ENCODE measurements around the gene DAB2IP. TPM values are rescaled to one million over a fixed set of nuclear protein-coding genes. Genes with fewer than 3 reads are reported as not detected.

Gene DAB2IP
- polyA plus RNA-seq, 1 donor (not counting 4 experiments of a cell fraction or from before 2014, with no cell fraction given) = 28.6 TPM

- Histone ChIP-seq H4K20me1 (ENCODE audit: control insufficient read depth, extremely low read depth, insufficient read depth, low read length) (peaks cover 12% of the 10 kb centered on the region), H3K4me2 (ENCODE audit: control insufficient read depth, extremely low read depth, insufficient read depth, low read depth, low read length) (no peak overlapping the region), H3K79me2 (ENCODE audit: control insufficient read depth, insufficient read depth, low read length) (peaks cover 78% of the 10 kb centered on the region), H3K36me3 (ENCODE audit: control insufficient read depth in 2 of 2, extremely low read depth in 1 of 2, insufficient read depth in 2 of 2, low read length in 2 of 2) (peaks cover 7 to 9% of the 10 kb centered on the region in 2 experiments), H3K27ac (ENCODE audit: control insufficient read depth, insufficient read depth, low read length) (no peak overlapping the region), H2AFZ (ENCODE audit: control insufficient read depth, low read length) (no peak overlapping the region), H3K27me3 (ENCODE audit: control insufficient read depth, extremely low read depth, insufficient read depth, low read length) (no peaks in the 10 kb centered on the region), H3K9ac (ENCODE audit: control insufficient read depth, extremely low read depth, insufficient read depth, low read length) (no peak overlapping the region), H3K9me1 (ENCODE audit: control insufficient read depth, extremely low read depth, insufficient read depth, low read length) (peaks cover 9% of the 10 kb centered on the region), H3K9me3 (ENCODE audit: control insufficient read depth, low read depth, low read length) (no peaks in the 10 kb centered on the region), H3K4me3 (ENCODE audit: control insufficient read depth in 2 of 3, extremely low read depth in 1 of 3, insufficient read depth in 2 of 3, low read depth in 1 of 3, low read length in 3 of 3) (no peak overlapping the region), H3K4me1 (ENCODE audit: control insufficient read depth, extremely low read depth, insufficient read depth, low read length) (peaks cover 20% of the 10 kb centered on the region)
- dilution Hi-C loops (cut with MboI; ENCODE audit: extremely low pct_ligation_motif_present, low sequenced_read_pairs) = no loop called here
- DNase-seq (ENCODE audit: low read depth, low spot score) (no peak), FAIRE-seq (no peak)
- TF ChIP-seq CTCF (optimal IDR thresholded peaks at IDR 0.05 in 1 of 3, IDR thresholded peaks at IDR 0.05 in 1 of 3, conservative IDR thresholded peaks at IDR 0.05 in 1 of 3; ENCODE audit: extremely low read depth in 1 of 3, insufficient read depth in 2 of 3, low read length in 3 of 3) = no peak
- no peak for TF ChIP-seq EZH2 (IDR thresholded peaks at IDR 0.05; ENCODE audit: low read length)
These were observed 93.9 kb downstream of the DAB2IP start for GRCh38 chr9:121745396-121745695.

DNA sequence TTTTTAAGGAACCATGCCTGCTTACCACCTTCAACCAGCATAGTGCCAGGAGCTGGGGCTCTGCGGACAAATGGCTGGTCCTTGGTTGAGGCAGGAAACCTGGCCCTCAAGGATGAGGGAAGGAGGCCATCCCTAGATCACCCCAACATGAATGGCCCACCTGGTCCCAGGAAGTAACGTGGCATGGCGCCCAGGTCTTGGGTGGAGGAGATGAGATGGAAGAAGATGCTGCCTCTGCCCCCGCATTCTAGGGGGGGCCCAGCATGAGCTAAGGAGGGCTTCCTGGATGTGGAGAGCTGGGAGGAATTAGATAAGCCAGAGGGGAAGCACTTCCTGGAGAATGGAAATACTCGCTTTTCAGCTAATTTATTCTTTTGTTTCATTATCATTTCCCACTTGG, 95.0 kb downstream of the DAB2IP start:
- H3K79me2 ChIP-seq (ENCODE audit: control insufficient read depth, insufficient read depth, low read length) = peaks cover 82% of the 10 kb centered on the region
- H3K27ac ChIP-seq (ENCODE audit: control insufficient read depth, insufficient read depth, low read length) = no peak overlapping the region
- FAIRE-seq = no peak

More for the DNA sequence above, 95.0 kb downstream of the DAB2IP start:
- no peak for TF ChIP-seq CTCF (optimal IDR thresholded peaks at IDR 0.05 in 1 of 3, IDR thresholded peaks at IDR 0.05 in 1 of 3, conservative IDR thresholded peaks at IDR 0.05 in 1 of 3; ENCODE audit: extremely low read depth in 1 of 3, insufficient read depth in 2 of 3, low read length in 3 of 3)
- TF ChIP-seq EZH2 (IDR thresholded peaks at IDR 0.05; ENCODE audit: low read length) = no peak
- no peak overlapping the region for H3K9ac ChIP-seq (ENCODE audit: control insufficient read depth, extremely low read depth, insufficient read depth, low read length)
- no peaks in the 10 kb centered on the region for H3K27me3 ChIP-seq (ENCODE audit: control insufficient read depth, extremely low read depth, insufficient read depth, low read length)
- no peak for DNase-seq (ENCODE audit: low read depth, low spot score)
- peaks cover 12% of the 10 kb centered on the region for H4K20me1 ChIP-seq (ENCODE audit: control insufficient read depth, extremely low read depth, insufficient read depth, low read length)
- H3K4me3 ChIP-seq (ENCODE audit: control insufficient read depth in 2 of 3, extremely low read depth in 1 of 3, insufficient read depth in 2 of 3, low read depth in 1 of 3, low read length in 3 of 3) = no peak overlapping the region
- H3K9me3 ChIP-seq (ENCODE audit: control insufficient read depth, low read depth, low read length) = no peaks in the 10 kb centered on the region
- H2AFZ ChIP-seq (ENCODE audit: control insufficient read depth, low read length) = no peak overlapping the region
- peaks cover 20% of the 10 kb centered on the region for H3K4me1 ChIP-seq (ENCODE audit: control insufficient read depth, extremely low read depth, insufficient read depth, low read length)
- peaks cover 12% of the 10 kb centered on the region for H3K9me1 ChIP-seq (ENCODE audit: control insufficient read depth, extremely low read depth, insufficient read depth, low read length)
- no peak overlapping the region for H3K4me2 ChIP-seq (ENCODE audit: control insufficient read depth, extremely low read depth, insufficient read depth, low read depth, low read length)
- H3K36me3 ChIP-seq (ENCODE audit: control insufficient read depth in 2 of 2, extremely low read depth in 1 of 2, insufficient read depth in 2 of 2, low read length in 2 of 2) = peaks cover 7% of the 10 kb centered on the region in 2 experiments
- dilution Hi-C loops (cut with MboI; ENCODE audit: extremely low pct_ligation_motif_present, low sequenced_read_pairs) = no loop called here
